GM23338 (cell line): Measurements from ENCODE around the gene CNST. TPM values are rescaled to one million over a fixed set of nuclear protein-coding genes. Genes with fewer than 3 reads are reported as not detected.

ENCODE experiments used
- ATAC-seq: fragments of 200-7000 bp; cut with Tn5 transposase; 3 replicates; pipeline ENCODE4 v1.9.1; 2020
- DNase-seq: peaks from one replicate; pipeline ENCODE4 v3.0.0-alpha.2; 2015; ENCODE audit warnings: low spot score
- H2AFZ ChIP-seq: fragments of 200-600 bp; sonication (generic); 2 replicates; pipeline ENCODE4 v1.8.0; 2016; ENCODE audit warnings: antibody characterized with exemption, mild to moderate bottlenecking, moderate library complexity
- H3F3A ChIP-seq: fragments of 200-600 bp; sonication (generic); replicated peaks from 2 replicates; pipeline ENCODE4 v1.8.0; 2017; ENCODE audit warnings: antibody characterized with exemption, mixed run types, low read depth
- H3K27ac ChIP-seq: fragments of 200-600 bp; sonication (generic); 2 replicates; pipeline ENCODE4 v1.6.1; 2016; ENCODE audit warnings: low read depth
- H3K27me3 ChIP-seq: fragments of 200-600 bp; sonication (generic); 2 replicates; pipeline ENCODE4 v1.8.0; 2016; ENCODE audit warnings: mild to moderate bottlenecking, mixed run types, moderate library complexity; ENCODE audit not compliant: insufficient read depth
- H3K36me3 ChIP-seq: fragments of 200-600 bp; sonication (generic); 2 replicates; pipeline ENCODE4 v1.8.0; 2016; ENCODE audit warnings: mild to moderate bottlenecking; ENCODE audit not compliant: insufficient read depth
- H3K4me1 ChIP-seq: fragments of 200-600 bp; sonication (generic); 2 replicates; pipeline ENCODE4 v1.8.0; 2016; ENCODE audit warnings: mild to moderate bottlenecking, moderate library complexity; ENCODE audit not compliant: insufficient read depth
- H3K4me2 ChIP-seq: fragments of 200-600 bp; sonication (generic); 2 replicates; pipeline ENCODE4 v1.7.1; 2017; ENCODE audit warnings: mixed run types
- H3K4me3 ChIP-seq: fragments of 200-600 bp; sonication (generic); 2 replicates; pipeline ENCODE4 v1.6.1; 2016; ENCODE audit warnings: mixed run types
- H3K79me2 ChIP-seq: fragments of 200-600 bp; sonication (generic); replicated peaks from 2 replicates; pipeline ENCODE4 v1.8.0; 2017; ENCODE audit warnings: mild to moderate bottlenecking; ENCODE audit not compliant: insufficient read depth
- H3K9me2 ChIP-seq: fragments of 200-600 bp; sonication (generic); 2 replicates; pipeline ENCODE4 v1.8.0; 2017; ENCODE audit not compliant: insufficient read depth
- H4K20me1 ChIP-seq: fragments of 200-600 bp; sonication (generic); replicated peaks from 2 replicates; pipeline ENCODE4 v1.8.0; 2017; ENCODE audit warnings: mild to moderate bottlenecking; ENCODE audit not compliant: insufficient read depth
- H3K27ac Mint-ChIP-seq: 2 replicates; pipeline ENCODE4 v1.8.0; 2020; ENCODE audit warnings: inconsistent platforms, mild to moderate bottlenecking, moderate library complexity, mixed read lengths
- H3K27me3 Mint-ChIP-seq: 3 replicates; pipeline ENCODE4 v1.8.0; 2022; ENCODE audit warnings: low read depth, mild to moderate bottlenecking, moderate library complexity, mixed read lengths, inconsistent platforms; ENCODE audit not compliant: insufficient read depth, poor library complexity
- H3K36me3 Mint-ChIP-seq: 3 replicates; pipeline ENCODE4 v1.8.0; 2021; ENCODE audit warnings: low read depth, mild to moderate bottlenecking, inconsistent platforms, moderate library complexity, mixed read lengths
- H3K4me1 Mint-ChIP-seq: 3 replicates; pipeline ENCODE4 v1.8.0; 2020; ENCODE audit warnings: mild to moderate bottlenecking, inconsistent platforms, mixed read lengths
- H3K4me3 Mint-ChIP-seq: 3 replicates; pipeline ENCODE4 v1.8.0; 2021; ENCODE audit warnings: moderate library complexity, mild to moderate bottlenecking, inconsistent platforms, mixed read lengths
- H3K9me3 Mint-ChIP-seq: 3 replicates; pipeline ENCODE4 v1.8.0; 2020; ENCODE audit warnings: moderate library complexity, mild to moderate bottlenecking, inconsistent platforms, mixed read lengths
- CREB1 ChIP-seq: fragments of 250-450 bp; sonication (Bioruptor Pico); IDR thresholded peaks from 2 replicates; pipeline ENCODE4 v1.5.0; 2020; ENCODE audit warnings: low read depth, mild to moderate bottlenecking, moderate library complexity
- EZH2 ChIP-seq: fragments of 200-600 bp; sonication (generic); IDR thresholded peaks from one replicate; pipeline ENCODE4 v1.8.0; 2017; ENCODE audit warnings: antibody characterized with exemption, mild to moderate bottlenecking, low read depth; ENCODE audit not compliant: unreplicated experiment
- EZH2phosphoT487 ChIP-seq: fragments of 200-600 bp; sonication (generic); IDR thresholded peaks from one replicate; pipeline ENCODE4 v1.8.1; 2018; ENCODE audit warnings: antibody characterized with exemption; ENCODE audit not compliant: unreplicated experiment
- JUNB ChIP-seq: IDR thresholded peaks from one replicate; pipeline ENCODE4 v1.6.1; 2016; ENCODE audit warnings: antibody characterized with exemption; ENCODE audit not compliant: unreplicated experiment
- NANOG ChIP-seq: IDR thresholded peaks from 2 replicates; pipeline ENCODE4 v1.6.1; 2016; ENCODE audit warnings: antibody characterized with exemption, borderline replicate concordance
- POLR2AphosphoS5 ChIP-seq: IDR thresholded peaks from 2 replicates; pipeline ENCODE4 v1.6.1; 2016; ENCODE audit warnings: antibody characterized with exemption, low read depth
- STAT1 ChIP-seq: IDR thresholded peaks from one replicate; pipeline ENCODE4 v1.6.1; 2016; ENCODE audit warnings: antibody characterized with exemption; ENCODE audit not compliant: unreplicated experiment
- ZNF114 ChIP-seq: fragments of 250-450 bp; sonication (Bioruptor Pico); IDR thresholded peaks from 2 replicates; pipeline ENCODE4 v1.5.0; 2020; ENCODE audit warnings: mild to moderate bottlenecking, moderate library complexity
- ZNF331 ChIP-seq: fragments of 250-450 bp; sonication (Bioruptor Pico); IDR thresholded peaks from 2 replicates; pipeline ENCODE4 v1.5.0; 2020; ENCODE audit warnings: low read depth, mild to moderate bottlenecking, moderate library complexity
- polyA plus RNA-seq: library from polyadenylated mRNA; unstranded; fragments of >200 nt; fragmentation: Nextera tagmentation; extraction: Ambion mirVana; gene quantifications from 2 replicates; pipeline ENCODE4 v1.2.1, GENCODE V29; 2016
- total RNA-seq: library from RNA; depleted of rRNA; stranded (reverse); fragments of >200 nt; shearing (Covaris generic); gene quantifications from 2 replicates; pipeline ENCODE4 v1.2.3, GENCODE V29; 2014
- TF ChIP-seq, protein P1 (sequence below): fragments of 250-450 bp; sonication (Bioruptor Pico); IDR thresholded peaks from 2 replicates; pipeline ENCODE4 v1.5.0; 2020; ENCODE audit warnings: mild to moderate bottlenecking, moderate library complexity
- TF ChIP-seq, protein P2 (sequence below): IDR thresholded peaks from one replicate; pipeline ENCODE4 v1.6.1; 2018; ENCODE audit warnings: antibody characterized with exemption; ENCODE audit not compliant: unreplicated experiment
- TF ChIP-seq, protein P3 (sequence below): IDR thresholded peaks from 2 replicates; pipeline ENCODE4 v1.6.1; 2016; ENCODE audit warnings: antibody characterized with exemption

Gene CNST
- total and polyA plus RNA-seq, 2 experiments from 2014 or later: 8.1 to 17.6 TPM

DNA sequence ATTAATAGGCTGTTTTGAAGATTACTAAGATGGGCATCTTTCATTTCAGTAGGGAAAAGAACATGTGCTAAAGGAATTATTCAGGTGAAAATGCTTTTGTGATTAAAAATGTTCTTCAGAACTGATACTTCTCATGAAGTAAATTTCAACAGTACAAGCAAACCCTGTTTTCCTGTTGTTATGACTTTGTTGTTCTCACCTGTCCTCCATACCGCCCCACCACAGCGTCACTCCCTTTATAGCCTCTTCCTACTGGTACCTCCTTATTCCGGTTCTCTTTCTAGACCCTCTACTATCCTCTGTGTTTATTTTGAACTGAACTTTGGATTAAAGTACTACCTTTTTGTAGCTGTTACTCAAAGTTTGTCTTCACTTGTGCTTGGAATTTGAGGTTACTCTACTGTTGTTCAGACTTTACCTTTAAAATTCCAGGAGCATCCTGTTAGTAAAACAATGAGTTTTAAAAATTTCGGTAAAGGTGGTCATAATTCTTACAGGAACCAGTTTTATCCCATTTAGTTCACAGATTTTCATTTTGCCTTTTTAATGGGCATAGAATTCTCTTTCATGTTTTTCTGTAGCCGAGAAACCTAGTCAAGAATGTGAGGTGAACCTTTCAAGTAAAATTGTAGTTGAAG lies 10.9 kb downstream of the CNST start (continued):
- TF ChIP-seq, protein P1, sequence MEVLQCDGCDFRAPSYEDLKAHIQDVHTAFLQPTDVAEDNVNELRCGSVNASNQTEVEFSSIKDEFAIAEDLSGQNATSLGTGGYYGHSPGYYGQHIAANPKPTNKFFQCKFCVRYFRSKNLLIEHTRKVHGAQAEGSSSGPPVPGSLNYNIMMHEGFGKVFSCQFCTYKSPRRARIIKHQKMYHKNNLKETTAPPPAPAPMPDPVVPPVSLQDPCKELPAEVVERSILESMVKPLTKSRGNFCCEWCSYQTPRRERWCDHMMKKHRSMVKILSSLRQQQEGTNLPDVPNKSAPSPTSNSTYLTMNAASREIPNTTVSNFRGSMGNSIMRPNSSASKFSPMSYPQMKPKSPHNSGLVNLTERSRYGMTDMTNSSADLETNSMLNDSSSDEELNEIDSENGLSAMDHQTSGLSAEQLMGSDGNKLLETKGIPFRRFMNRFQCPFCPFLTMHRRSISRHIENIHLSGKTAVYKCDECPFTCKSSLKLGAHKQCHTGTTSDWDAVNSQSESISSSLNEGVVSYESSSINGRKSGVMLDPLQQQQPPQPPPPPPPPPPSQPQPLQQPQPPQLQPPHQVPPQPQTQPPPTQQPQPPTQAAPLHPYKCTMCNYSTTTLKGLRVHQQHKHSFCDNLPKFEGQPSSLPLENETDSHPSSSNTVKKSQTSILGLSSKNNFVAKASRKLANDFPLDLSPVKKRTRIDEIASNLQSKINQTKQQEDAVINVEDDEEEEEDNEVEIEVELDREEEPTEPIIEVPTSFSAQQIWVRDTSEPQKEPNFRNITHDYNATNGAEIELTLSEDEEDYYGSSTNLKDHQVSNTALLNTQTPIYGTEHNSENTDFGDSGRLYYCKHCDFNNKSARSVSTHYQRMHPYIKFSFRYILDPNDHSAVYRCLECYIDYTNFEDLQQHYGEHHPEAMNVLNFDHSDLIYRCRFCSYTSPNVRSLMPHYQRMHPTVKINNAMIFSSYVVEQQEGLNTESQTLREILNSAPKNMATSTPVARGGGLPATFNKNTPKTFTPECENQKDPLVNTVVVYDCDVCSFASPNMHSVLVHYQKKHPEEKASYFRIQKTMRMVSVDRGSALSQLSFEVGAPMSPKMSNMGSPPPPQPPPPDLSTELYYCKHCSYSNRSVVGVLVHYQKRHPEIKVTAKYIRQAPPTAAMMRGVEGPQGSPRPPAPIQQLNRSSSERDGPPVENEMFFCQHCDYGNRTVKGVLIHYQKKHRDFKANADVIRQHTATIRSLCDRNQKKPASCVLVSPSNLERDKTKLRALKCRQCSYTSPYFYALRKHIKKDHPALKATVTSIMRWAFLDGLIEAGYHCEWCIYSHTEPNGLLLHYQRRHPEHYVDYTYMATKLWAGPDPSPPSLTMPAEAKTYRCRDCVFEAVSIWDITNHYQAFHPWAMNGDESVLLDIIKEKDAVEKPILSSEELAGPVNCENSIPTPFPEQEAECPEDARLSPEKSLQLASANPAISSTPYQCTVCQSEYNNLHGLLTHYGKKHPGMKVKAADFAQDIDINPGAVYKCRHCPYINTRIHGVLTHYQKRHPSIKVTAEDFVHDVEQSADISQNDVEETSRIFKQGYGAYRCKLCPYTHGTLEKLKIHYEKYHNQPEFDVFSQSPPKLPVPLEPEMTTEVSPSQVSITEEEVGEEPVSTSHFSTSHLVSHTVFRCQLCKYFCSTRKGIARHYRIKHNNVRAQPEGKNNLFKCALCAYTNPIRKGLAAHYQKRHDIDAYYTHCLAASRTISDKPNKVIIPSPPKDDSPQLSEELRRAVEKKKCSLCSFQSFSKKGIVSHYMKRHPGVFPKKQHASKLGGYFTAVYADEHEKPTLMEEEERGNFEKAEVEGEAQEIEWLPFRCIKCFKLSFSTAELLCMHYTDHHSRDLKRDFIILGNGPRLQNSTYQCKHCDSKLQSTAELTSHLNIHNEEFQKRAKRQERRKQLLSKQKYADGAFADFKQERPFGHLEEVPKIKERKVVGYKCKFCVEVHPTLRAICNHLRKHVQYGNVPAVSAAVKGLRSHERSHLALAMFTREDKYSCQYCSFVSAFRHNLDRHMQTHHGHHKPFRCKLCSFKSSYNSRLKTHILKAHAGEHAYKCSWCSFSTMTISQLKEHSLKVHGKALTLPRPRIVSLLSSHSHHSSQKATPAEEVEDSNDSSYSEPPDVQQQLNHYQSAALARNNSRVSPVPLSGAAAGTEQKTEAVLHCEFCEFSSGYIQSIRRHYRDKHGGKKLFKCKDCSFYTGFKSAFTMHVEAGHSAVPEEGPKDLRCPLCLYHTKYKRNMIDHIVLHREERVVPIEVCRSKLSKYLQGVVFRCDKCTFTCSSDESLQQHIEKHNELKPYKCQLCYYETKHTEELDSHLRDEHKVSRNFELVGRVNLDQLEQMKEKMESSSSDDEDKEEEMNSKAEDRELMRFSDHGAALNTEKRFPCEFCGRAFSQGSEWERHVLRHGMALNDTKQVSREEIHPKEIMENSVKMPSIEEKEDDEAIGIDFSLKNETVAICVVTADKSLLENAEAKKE (CRISPR knock-in tag): no peak
- TF ChIP-seq ZNF114 (CRISPR knock-in tag): no peak
- no peak for TF ChIP-seq ZNF331 (CRISPR knock-in tag)
- TF ChIP-seq NANOG: no peak
- TF ChIP-seq EZH2phosphoT487: no peak
- TF ChIP-seq EZH2: no peak
- TF ChIP-seq JUNB: no peak

DNA sequence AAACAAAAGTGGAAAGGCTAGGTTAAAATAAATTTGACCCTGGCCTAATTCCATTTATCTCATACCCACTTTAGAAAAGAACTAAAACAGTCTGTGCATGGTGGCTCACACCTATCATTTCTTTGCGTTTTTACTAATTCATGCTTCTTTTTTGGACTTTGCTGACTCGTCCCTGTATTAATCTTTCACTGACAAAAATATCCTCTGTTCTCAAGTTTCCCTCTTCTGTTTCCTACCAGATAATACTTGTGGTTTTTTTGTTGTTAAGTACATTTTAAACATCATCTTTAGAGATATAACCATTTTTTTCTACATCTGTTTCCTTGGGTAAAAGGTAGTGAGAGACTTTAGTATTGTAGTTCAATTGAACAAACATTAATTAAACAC lies 11.5 kb downstream of the CNST start:
- Mint-ChIP-seq H3K36me3 (no peaks in the 10 kb centered on the region), H3K9me3 (no peaks in the 10 kb centered on the region), H3K27ac (peak overlapping the region; percentile 51; the same call in 1 of the 2 replicates), H3K4me3 (no peak overlapping the region), H3K4me1 (no peaks in the 10 kb centered on the region), H3K27me3 (peaks cover 2% of the 10 kb centered on the region)
- no peak overlapping the region for H3K4me2 ChIP-seq
- H3K36me3 ChIP-seq: no peaks in the 10 kb centered on the region
- peaks cover 84% of the 10 kb centered on the region for H3K79me2 ChIP-seq
- H3K4me3 ChIP-seq: no peak overlapping the region
- H2AFZ ChIP-seq: no peak overlapping the region
- ATAC-seq (no peak), DNase-seq (no peak)
- no peaks in the 10 kb centered on the region for H3F3A ChIP-seq
- peaks cover 14% of the 10 kb centered on the region for H4K20me1 ChIP-seq
- H3K9me2 ChIP-seq: no peaks in the 10 kb centered on the region
- H3K27ac ChIP-seq: no peak overlapping the region
- H3K4me1 ChIP-seq: no peaks in the 10 kb centered on the region
- H3K27me3 ChIP-seq: no peaks in the 10 kb centered on the region
- TF ChIP-seq POLR2AphosphoS5 (no peak), EZH2phosphoT487 (no peak), JUNB (no peak), STAT1 (no peak), NANOG (no peak), CREB1 (CRISPR knock-in tag) (no peak), ZNF331 (CRISPR knock-in tag) (no peak), ZNF114 (CRISPR knock-in tag) (no peak), EZH2 (no peak)
- TF ChIP-seq, protein P2, sequence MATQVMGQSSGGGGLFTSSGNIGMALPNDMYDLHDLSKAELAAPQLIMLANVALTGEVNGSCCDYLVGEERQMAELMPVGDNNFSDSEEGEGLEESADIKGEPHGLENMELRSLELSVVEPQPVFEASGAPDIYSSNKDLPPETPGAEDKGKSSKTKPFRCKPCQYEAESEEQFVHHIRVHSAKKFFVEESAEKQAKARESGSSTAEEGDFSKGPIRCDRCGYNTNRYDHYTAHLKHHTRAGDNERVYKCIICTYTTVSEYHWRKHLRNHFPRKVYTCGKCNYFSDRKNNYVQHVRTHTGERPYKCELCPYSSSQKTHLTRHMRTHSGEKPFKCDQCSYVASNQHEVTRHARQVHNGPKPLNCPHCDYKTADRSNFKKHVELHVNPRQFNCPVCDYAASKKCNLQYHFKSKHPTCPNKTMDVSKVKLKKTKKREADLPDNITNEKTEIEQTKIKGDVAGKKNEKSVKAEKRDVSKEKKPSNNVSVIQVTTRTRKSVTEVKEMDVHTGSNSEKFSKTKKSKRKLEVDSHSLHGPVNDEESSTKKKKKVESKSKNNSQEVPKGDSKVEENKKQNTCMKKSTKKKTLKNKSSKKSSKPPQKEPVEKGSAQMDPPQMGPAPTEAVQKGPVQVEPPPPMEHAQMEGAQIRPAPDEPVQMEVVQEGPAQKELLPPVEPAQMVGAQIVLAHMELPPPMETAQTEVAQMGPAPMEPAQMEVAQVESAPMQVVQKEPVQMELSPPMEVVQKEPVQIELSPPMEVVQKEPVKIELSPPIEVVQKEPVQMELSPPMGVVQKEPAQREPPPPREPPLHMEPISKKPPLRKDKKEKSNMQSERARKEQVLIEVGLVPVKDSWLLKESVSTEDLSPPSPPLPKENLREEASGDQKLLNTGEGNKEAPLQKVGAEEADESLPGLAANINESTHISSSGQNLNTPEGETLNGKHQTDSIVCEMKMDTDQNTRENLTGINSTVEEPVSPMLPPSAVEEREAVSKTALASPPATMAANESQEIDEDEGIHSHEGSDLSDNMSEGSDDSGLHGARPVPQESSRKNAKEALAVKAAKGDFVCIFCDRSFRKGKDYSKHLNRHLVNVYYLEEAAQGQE: no peak
- TF ChIP-seq, protein P3, sequence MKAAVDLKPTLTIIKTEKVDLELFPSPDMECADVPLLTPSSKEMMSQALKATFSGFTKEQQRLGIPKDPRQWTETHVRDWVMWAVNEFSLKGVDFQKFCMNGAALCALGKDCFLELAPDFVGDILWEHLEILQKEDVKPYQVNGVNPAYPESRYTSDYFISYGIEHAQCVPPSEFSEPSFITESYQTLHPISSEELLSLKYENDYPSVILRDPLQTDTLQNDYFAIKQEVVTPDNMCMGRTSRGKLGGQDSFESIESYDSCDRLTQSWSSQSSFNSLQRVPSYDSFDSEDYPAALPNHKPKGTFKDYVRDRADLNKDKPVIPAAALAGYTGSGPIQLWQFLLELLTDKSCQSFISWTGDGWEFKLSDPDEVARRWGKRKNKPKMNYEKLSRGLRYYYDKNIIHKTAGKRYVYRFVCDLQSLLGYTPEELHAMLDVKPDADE: no peak
